Liver (tissue), 9 donors: ENCODE data around the gene THSD4. TPM values are rescaled to one million over a fixed set of nuclear protein-coding genes. Genes with fewer than 3 reads are reported as not detected.

Experiments
- DNase-seq: peaks from one replicate; pipeline ENCODE4 v3.0.0-alpha.2; 2017; ENCODE audit warnings: low spot score
- H3K27ac ChIP-seq, 2 donors: one replicate each; pipeline ENCODE4 v1.7.0; 2013; ENCODE audit warnings: inconsistent platforms in 2 of 2, low read length in 2 of 2, control low read depth in 1 of 2, low read depth in 1 of 2, mild to moderate bottlenecking in 1 of 2
- H3K27me3 ChIP-seq, 4 donors: one replicate each; pipeline versions ENCODE4 v1.6.1 to v1.7.0; 2013; ENCODE audit warnings: low read length in 3 of 4, inconsistent platforms in 1 of 4, mild to moderate bottlenecking in 1 of 4, moderate library complexity in 1 of 4; ENCODE audit not compliant: control insufficient read depth in 4 of 4, insufficient read depth in 4 of 4
- H3K36me3 ChIP-seq, 4 donors: one replicate each; pipeline versions ENCODE4 v1.6.1 to v1.7.0; 2013; ENCODE audit warnings: low read length in 3 of 4, mild to moderate bottlenecking in 3 of 4, low read depth in 1 of 4, moderate library complexity in 1 of 4; ENCODE audit not compliant: control insufficient read depth in 4 of 4, insufficient read depth in 3 of 4
- H3K4me1 ChIP-seq, 4 donors: one replicate each; pipeline versions ENCODE4 v1.6.1 to v1.7.0; 2013; ENCODE audit warnings: low read length in 3 of 4, mild to moderate bottlenecking in 3 of 4, moderate library complexity in 1 of 4; ENCODE audit not compliant: control insufficient read depth in 4 of 4, insufficient read depth in 4 of 4
- H3K4me3 ChIP-seq, 3 donors: one replicate each; pipeline versions ENCODE4 v1.6.1 to v1.7.0; 2013; ENCODE audit warnings: low read length in 3 of 3, control low read depth in 1 of 3, low read depth in 1 of 3, mild to moderate bottlenecking in 1 of 3
- H3K9ac ChIP-seq, 2 donors: one replicate each; pipeline ENCODE4 v1.7.0; 2013; ENCODE audit warnings: low read length in 2 of 2, mild to moderate bottlenecking in 2 of 2, moderate library complexity in 2 of 2, control low read depth in 1 of 2, low read depth in 1 of 2
- H3K9me3 ChIP-seq, 4 donors: one replicate each; pipeline versions ENCODE4 v1.6.1 to v1.7.0; 2013; ENCODE audit warnings: low read length in 3 of 4; ENCODE audit not compliant: control insufficient read depth in 4 of 4
- ATF3 ChIP-seq: IDR thresholded peaks from 2 replicates; pipeline ENCODE4 v1.6.1; 2016; ENCODE audit warnings: antibody characterized with exemption
- EGR1 ChIP-seq, 2 donors: IDR thresholded peaks; 2 replicates each; pipeline ENCODE4 v1.6.1; 2016 to 2018; ENCODE audit warnings: antibody characterized with exemption in 2 of 2, low read depth in 2 of 2
- FOXA1 ChIP-seq: IDR thresholded peaks from 2 replicates; pipeline ENCODE4 v1.6.1; 2016; ENCODE audit warnings: antibody characterized with exemption
- FOXA2 ChIP-seq: IDR thresholded peaks from 2 replicates; pipeline ENCODE4 v1.6.1; 2016; ENCODE audit warnings: antibody characterized with exemption
- GABPA ChIP-seq, 2 donors: IDR thresholded peaks in 1 of 2; conservative IDR thresholded peaks in 1 of 2; 2 replicates each; pipeline ENCODE4 v1.6.1; 2016; ENCODE audit warnings: antibody characterized with exemption in 2 of 2, mild to moderate bottlenecking in 1 of 2, moderate library complexity in 1 of 2
- HNF4A ChIP-seq, 2 donors: conservative IDR thresholded peaks; 2 replicates each; pipeline ENCODE4 v1.6.1; 2016; ENCODE audit warnings: antibody characterized with exemption in 2 of 2, mild to moderate bottlenecking in 2 of 2
- JUND ChIP-seq, 2 donors: IDR thresholded peaks; 2 replicates each; pipeline ENCODE4 v1.6.1; 2016; ENCODE audit warnings: antibody characterized with exemption in 2 of 2
- RAD21 ChIP-seq, 2 donors: IDR thresholded peaks; 2 replicates each; pipeline ENCODE4 v1.6.1; 2016; ENCODE audit warnings: antibody characterized with exemption in 2 of 2, mild to moderate bottlenecking in 2 of 2
- RXRA ChIP-seq, 2 donors: IDR thresholded peaks; 2 replicates each; pipeline ENCODE4 v1.6.1; 2017 to 2018; ENCODE audit warnings: antibody characterized with exemption in 2 of 2, mild to moderate bottlenecking in 1 of 2
- SP1 ChIP-seq: IDR thresholded peaks from 2 replicates; pipeline ENCODE4 v1.6.1; 2018; ENCODE audit warnings: antibody characterized with exemption, mild to moderate bottlenecking
- TAF1 ChIP-seq: conservative IDR thresholded peaks from 2 replicates; pipeline ENCODE4 v1.6.1; 2016; ENCODE audit warnings: antibody characterized with exemption, mild to moderate bottlenecking
- YY1 ChIP-seq: IDR thresholded peaks from 2 replicates; pipeline ENCODE4 v1.6.1; 2016; ENCODE audit warnings: antibody characterized with exemption, mild to moderate bottlenecking
- WGBS: extraction: QIAGEN DNeasy Blood & Tissue Kit; methylation state at CpG from one replicate; pipeline ENCODE4 v1.1.7; 2013; 5-methylcytosine and 5-hydroxymethylcytosine counted together
- polyA plus RNA-seq, 2 donors: library from polyadenylated mRNA; stranded (reverse) in 1 of 2; unstranded in 1 of 2; fragments of 200-250 nt in 1 of 2; fragments of >200 nt in 1 of 2; fragmentation: Nextera tagmentation in 1 of 2; extraction: Ambion mirVana in 1 of 2; gene quantifications; one replicate each; pipeline versions ENCODE4 v1.2.1 to v1.2.3, GENCODE V29; 2013 to 2015
- total RNA-seq, 2 donors: library from RNA; depleted of rRNA; stranded (reverse); fragments of >200 nt; gene quantifications; one replicate each; pipeline ENCODE4 v1.2.3, GENCODE V29; 2014
- TF ChIP-seq, protein P1 (sequence below): IDR thresholded peaks from 2 replicates; pipeline ENCODE4 v1.6.1; 2016; ENCODE audit warnings: antibody characterized with exemption, mild to moderate bottlenecking
- TF ChIP-seq, protein P2 (sequence below): IDR thresholded peaks from 2 replicates; pipeline ENCODE4 v1.6.1; 2016; ENCODE audit warnings: antibody characterized with exemption
- donor health status: healthy.
- donor health status: healthy.
- donor health status: healthy.
- donor health status: healthy.
- donor health status: healthy.

THSD4 gene
- total and polyA plus RNA-seq, 4 donors = 0.23 to 11.5 (median 1.9) TPM

DNA sequence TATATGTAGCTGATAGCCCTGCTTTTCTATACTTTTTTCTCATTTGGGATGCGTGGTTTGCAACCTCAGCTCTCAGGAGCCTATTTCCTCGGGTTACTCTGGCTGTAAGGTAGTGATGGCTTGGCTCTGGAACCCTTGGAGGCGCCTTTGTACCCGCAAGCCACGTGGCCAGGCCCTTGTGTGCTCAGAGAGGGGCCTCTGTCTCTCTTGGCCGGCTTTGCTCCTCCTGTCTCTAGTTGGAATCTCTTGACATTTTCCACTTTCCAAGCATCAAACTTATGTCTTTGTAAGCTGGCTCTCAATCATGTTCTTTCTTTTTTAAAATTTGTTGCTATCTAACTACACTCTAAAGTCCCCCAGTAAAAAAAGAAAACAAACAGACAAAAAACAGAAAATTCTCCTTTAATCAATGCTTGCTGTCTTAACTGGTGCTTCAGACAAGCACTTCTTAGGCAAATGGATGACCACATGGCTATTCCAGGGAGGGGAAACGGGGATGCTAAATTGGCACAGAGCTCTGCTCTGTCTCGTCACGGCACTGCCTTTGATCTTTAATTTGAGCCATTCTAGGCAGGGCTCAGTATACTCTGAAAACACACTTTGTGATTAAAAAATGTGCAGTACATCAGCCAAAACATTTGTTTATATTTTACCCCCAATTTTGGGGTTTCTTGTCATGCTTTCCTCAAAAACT, 514.7 kb downstream of the THSD4 start:
- no peaks in the 10 kb centered on the region for H3K27me3 ChIP-seq
- no peak overlapping the region for H3K9ac ChIP-seq
- H3K9me3 ChIP-seq = no peaks in the 10 kb centered on the region
- TF ChIP-seq YY1 (no peak), RXRA (IDR thresholded peaks at IDR 0.05) (no peak), RAD21 (IDR thresholded peaks at IDR 0.05) (no peak), HNF4A (conservative IDR thresholded peaks at IDR 0.05) (no peak), JUND (IDR thresholded peaks at IDR 0.05) (no peak), FOXA2 (no peak), ATF3 (no peak)
- TF ChIP-seq, protein P1, sequence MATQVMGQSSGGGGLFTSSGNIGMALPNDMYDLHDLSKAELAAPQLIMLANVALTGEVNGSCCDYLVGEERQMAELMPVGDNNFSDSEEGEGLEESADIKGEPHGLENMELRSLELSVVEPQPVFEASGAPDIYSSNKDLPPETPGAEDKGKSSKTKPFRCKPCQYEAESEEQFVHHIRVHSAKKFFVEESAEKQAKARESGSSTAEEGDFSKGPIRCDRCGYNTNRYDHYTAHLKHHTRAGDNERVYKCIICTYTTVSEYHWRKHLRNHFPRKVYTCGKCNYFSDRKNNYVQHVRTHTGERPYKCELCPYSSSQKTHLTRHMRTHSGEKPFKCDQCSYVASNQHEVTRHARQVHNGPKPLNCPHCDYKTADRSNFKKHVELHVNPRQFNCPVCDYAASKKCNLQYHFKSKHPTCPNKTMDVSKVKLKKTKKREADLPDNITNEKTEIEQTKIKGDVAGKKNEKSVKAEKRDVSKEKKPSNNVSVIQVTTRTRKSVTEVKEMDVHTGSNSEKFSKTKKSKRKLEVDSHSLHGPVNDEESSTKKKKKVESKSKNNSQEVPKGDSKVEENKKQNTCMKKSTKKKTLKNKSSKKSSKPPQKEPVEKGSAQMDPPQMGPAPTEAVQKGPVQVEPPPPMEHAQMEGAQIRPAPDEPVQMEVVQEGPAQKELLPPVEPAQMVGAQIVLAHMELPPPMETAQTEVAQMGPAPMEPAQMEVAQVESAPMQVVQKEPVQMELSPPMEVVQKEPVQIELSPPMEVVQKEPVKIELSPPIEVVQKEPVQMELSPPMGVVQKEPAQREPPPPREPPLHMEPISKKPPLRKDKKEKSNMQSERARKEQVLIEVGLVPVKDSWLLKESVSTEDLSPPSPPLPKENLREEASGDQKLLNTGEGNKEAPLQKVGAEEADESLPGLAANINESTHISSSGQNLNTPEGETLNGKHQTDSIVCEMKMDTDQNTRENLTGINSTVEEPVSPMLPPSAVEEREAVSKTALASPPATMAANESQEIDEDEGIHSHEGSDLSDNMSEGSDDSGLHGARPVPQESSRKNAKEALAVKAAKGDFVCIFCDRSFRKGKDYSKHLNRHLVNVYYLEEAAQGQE = no peak
- TF ChIP-seq, protein P2, sequence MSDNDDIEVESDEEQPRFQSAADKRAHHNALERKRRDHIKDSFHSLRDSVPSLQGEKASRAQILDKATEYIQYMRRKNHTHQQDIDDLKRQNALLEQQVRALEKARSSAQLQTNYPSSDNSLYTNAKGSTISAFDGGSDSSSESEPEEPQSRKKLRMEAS = no peak
- no peak for DNase-seq
- H3K27ac ChIP-seq = no peak overlapping the region
- no peaks in the 10 kb centered on the region for H3K36me3 ChIP-seq
- H3K4me3 ChIP-seq = no peak overlapping the region
- WGBS = 91% methylated on average over 9 of the region's 9 CpGs
- no peaks in the 10 kb centered on the region for H3K4me1 ChIP-seq

GRCh38 chr15:71630475-71630809, 515.2 kb downstream of the THSD4 start:
- H3K36me3 ChIP-seq = no peaks in the 10 kb centered on the region
- H3K4me3 ChIP-seq = no peak overlapping the region
- no peak overlapping the region for H3K27ac ChIP-seq
- no peaks in the 10 kb centered on the region for H3K4me1 ChIP-seq
- no peaks in the 10 kb centered on the region for H3K9me3 ChIP-seq
- DNase-seq = no peak
- no peak overlapping the region for H3K9ac ChIP-seq
- 93% methylated on average over 2 of the region's 2 CpGs for WGBS
- TF ChIP-seq, protein P2 = no peak
- no peak for TF ChIP-seq ATF3
- TF ChIP-seq, protein P1 = no peak
- TF ChIP-seq FOXA1 = no peak
- no peak for TF ChIP-seq EGR1 (IDR thresholded peaks at IDR 0.05; ENCODE audit: low read depth in 2 of 2)
- TF ChIP-seq SP1 = no peak
- no peak for TF ChIP-seq RAD21 (IDR thresholded peaks at IDR 0.05)
- TF ChIP-seq TAF1 = no peak
- no peak for TF ChIP-seq GABPA (IDR thresholded peaks at IDR 0.05 in 1 of 2, conservative IDR thresholded peaks at IDR 0.05 in 1 of 2)
- TF ChIP-seq HNF4A (conservative IDR thresholded peaks at IDR 0.05) = no peak
- no peak for TF ChIP-seq YY1
- TF ChIP-seq JUND (IDR thresholded peaks at IDR 0.05) = no peak
- TF ChIP-seq FOXA2 = no peak
- no peaks in the 10 kb centered on the region for H3K27me3 ChIP-seq
